Bronchial epithelial cell (primary cell): ENCODE results near the gene SCAMP4. TPM values are rescaled to one million over a fixed set of nuclear protein-coding genes. Genes with fewer than 3 reads are reported as not detected.

Source experiments
- DNase-seq: peaks from one replicate; pipeline ENCODE4 v3.0.0-alpha.2; 2010; ENCODE audit warnings: low read depth
- FAIRE-seq: peaks from 2 replicates; lab custom pipeline; 2011; peaks lifted over from hg19 to GRCh38; lab: Jason Lieb, UNC
- H3K27me3 ChIP-seq: 2 replicates; pipeline ENCODE4 v1.5.1; 2011; ENCODE audit warnings: low read length; ENCODE audit not compliant: control insufficient read depth, insufficient read depth
- H3K36me3 ChIP-seq: 2 replicates; pipeline ENCODE4 v1.5.1; 2011; ENCODE audit warnings: low read length; ENCODE audit not compliant: control insufficient read depth, insufficient read depth
- H3K4me3 ChIP-seq: 2 replicates; pipeline ENCODE4 v1.5.1; 2011; ENCODE audit warnings: mild to moderate bottlenecking, low read depth, low read length, control low read depth
- CTCF ChIP-seq: IDR thresholded peaks from 2 replicates; pipeline ENCODE4 v1.5.1; 2011; ENCODE audit warnings: mild to moderate bottlenecking, moderate library complexity, low read length, control low read depth, inconsistent platforms; ENCODE audit not compliant: insufficient read depth, severe bottlenecking
- total RNA-seq: library from RNA; depleted of rRNA; stranded (reverse); fragments of >200 nt; gene quantifications from 2 replicates; pipeline ENCODE4 v1.2.1, GENCODE V29; 2014

Gene SCAMP4
- total RNA-seq, 1 donor from 2014 or later, result 14.2 TPM

DNA sequence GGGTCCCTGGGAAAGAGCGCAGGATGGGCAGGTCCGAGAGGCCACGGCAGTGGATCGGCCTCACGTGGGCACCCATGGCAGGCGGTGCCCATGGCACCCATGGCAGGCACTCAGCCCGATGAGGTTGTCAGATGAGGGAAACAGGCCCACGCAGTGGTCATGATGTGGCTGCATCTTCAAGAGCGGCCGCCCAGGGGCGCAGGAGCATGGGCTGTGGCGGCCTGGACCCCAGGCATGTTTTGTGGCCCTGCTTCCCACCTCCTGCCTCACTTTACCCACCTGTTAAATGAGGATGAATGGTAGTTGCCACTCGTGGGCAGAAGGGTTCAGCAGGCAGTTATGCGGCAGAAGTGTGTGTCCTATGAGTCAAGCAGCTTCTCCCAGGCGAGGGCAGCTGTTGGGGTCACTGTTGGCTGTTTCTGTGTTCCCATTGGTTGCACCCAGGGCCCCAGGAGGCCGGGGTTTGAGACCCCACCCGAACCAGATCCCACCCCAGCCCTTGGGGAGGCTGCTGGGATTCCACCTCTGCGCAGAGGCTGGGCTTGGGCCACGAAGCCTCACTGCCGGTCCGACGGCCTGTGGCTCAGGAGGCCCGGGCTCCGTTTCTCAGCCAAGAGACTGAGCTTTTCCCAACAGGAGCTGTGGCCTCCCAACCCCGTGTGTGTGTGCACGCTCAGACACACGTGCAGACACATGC lies 65.8 kb downstream of the SCAMP4 start:
- H3K27me3 ChIP-seq, result no peaks in the 10 kb centered on the region
- peaks cover 26% of the 10 kb centered on the region for H3K36me3 ChIP-seq
- DNase-seq (no peak), FAIRE-seq (no peak)
- TF ChIP-seq CTCF, result no peak
- no peak overlapping the region for H3K4me3 ChIP-seq

- H3K36me3 ChIP-seq, result peaks cover 25% of the 10 kb centered on the region
- DNase-seq, result no peak
- no peak for TF ChIP-seq CTCF
- H3K4me3 ChIP-seq, result no peak overlapping the region
- no peak for FAIRE-seq
- no peaks in the 10 kb centered on the region for H3K27me3 ChIP-seq
Measured at GRCh38 chr19:1974381-1975161, 69.4 kb downstream of the SCAMP4 start.

DNA sequence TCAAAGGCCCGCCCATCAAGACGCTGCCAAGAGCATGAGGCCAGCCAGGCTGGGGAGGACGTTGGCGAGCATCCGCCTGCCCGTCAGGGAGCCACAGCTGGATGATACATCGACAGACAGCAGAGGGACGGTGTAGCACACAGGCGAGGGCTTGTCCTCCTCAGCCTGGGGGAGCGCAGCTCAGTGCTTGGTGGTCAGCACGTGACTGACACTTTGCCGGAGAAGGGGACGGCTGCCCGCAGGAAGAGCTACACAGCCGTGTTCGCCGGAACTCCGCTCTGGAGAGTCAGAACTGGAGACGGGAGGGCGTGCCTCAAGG lies 69.9 kb downstream of the SCAMP4 start:
- no peak for TF ChIP-seq CTCF
- Histone ChIP-seq H3K27me3 (no peaks in the 10 kb centered on the region), H3K4me3 (no peak overlapping the region), H3K36me3 (peaks cover 29% of the 10 kb centered on the region)
- no peak for DNase-seq
- FAIRE-seq, result no peak

Other genes with a start within 250 kb of the SCAMP4 start
- under 0.01 TPM in 2 replicates for gene ONECUT3, start 151.9 kb upstream of the SCAMP4 start, total RNA-seq
- 0.26 and 1.4 TPM in 2 replicates for gene ATP8B3, start 93.1 kb upstream of the SCAMP4 start, total RNA-seq
- gene REXO1, start 56.9 kb upstream of the SCAMP4 start, total RNA-seq, result 2.4 and 3.8 TPM in 2 replicates
- gene KLF16, start 41.8 kb upstream of the SCAMP4 start, total RNA-seq, result 5.3 and 6.4 TPM in 2 replicates
- 48.4 and 71.0 TPM in 2 replicates for gene ABHD17A, start 19.9 kb upstream of the SCAMP4 start, total RNA-seq
- gene ADAT3, start within 50 bp of the SCAMP4 start, total RNA-seq, result 0.79 and 1.9 TPM in 2 replicates
- 58.4 and 73.2 TPM in 2 replicates for gene CSNK1G2, start 35.8 kb downstream of the SCAMP4 start, total RNA-seq
- gene BTBD2, start 110.3 kb downstream of the SCAMP4 start, total RNA-seq, result 23.2 and 30.6 TPM in 2 replicates
- gene MKNK2, start 145.8 kb downstream of the SCAMP4 start, total RNA-seq, result 251 and 1,002 TPM in 2 replicates
- 15.8 and 19.5 TPM in 2 replicates for gene MOB3A, start 190.9 kb downstream of the SCAMP4 start, total RNA-seq
- gene IZUMO4, start 191.5 kb downstream of the SCAMP4 start, total RNA-seq, result 3.7 and 5.9 TPM in 2 replicates
- 72.1 and 78.3 TPM in 2 replicates for gene AP3D1, start 246.2 kb downstream of the SCAMP4 start, total RNA-seq